Astrocyte (in vitro differentiated cells and primary cell): ENCODE measurements around the gene EML5. TPM values are rescaled to one million over a fixed set of nuclear protein-coding genes. Genes with fewer than 3 reads are reported as not detected.

Experiments used
- DNase-seq: peaks from one replicate; pipeline ENCODE4 v3.0.0-alpha.2; 2010; ENCODE audit warnings: low read depth
- FAIRE-seq: peaks from 2 replicates; lab custom pipeline; 2011; peaks lifted over from hg19 to GRCh38; lab: Jason Lieb, UNC
- H2AFZ ChIP-seq: 2 replicates; pipeline ENCODE4 v1.6.0; 2012; ENCODE audit warnings: low read depth, low read length, inconsistent platforms
- H3K27ac ChIP-seq: 2 replicates; pipeline ENCODE4 v1.5.1; 2011; ENCODE audit warnings: low read depth, low read length, inconsistent platforms
- H3K27me3 ChIP-seq: 2 replicates; pipeline ENCODE4 v1.6.0; 2011; ENCODE audit warnings: low read length, inconsistent platforms; ENCODE audit not compliant: insufficient read depth
- H3K36me3 ChIP-seq: 2 replicates; pipeline ENCODE4 v1.5.1; 2011; ENCODE audit warnings: low read length, inconsistent platforms; ENCODE audit not compliant: insufficient read depth
- H3K4me1 ChIP-seq: 2 replicates; pipeline ENCODE4 v1.5.1; 2011; ENCODE audit warnings: low read length, inconsistent platforms; ENCODE audit not compliant: insufficient read depth
- H3K4me2 ChIP-seq: 2 replicates; pipeline ENCODE4 v1.6.0; 2012; ENCODE audit warnings: low read length, inconsistent platforms
- H3K4me3 ChIP-seq: 2 replicates; pipeline ENCODE4 v1.5.1; 2011; ENCODE audit warnings: low read depth, mild to moderate bottlenecking, low read length, inconsistent platforms; ENCODE audit not compliant: insufficient read depth
- H3K79me2 ChIP-seq: 2 replicates; pipeline ENCODE4 v1.6.0; 2012; ENCODE audit warnings: mild to moderate bottlenecking, low read length, inconsistent platforms; ENCODE audit not compliant: insufficient read depth
- H3K9ac ChIP-seq: 2 replicates; pipeline ENCODE4 v1.6.0; 2012; ENCODE audit warnings: mild to moderate bottlenecking, low read length, inconsistent platforms
- H3K9me3 ChIP-seq: 2 replicates; pipeline ENCODE4 v1.5.1; 2012; ENCODE audit warnings: low read depth, mild to moderate bottlenecking, low read length, inconsistent platforms; ENCODE audit not compliant: insufficient read depth
- H4K20me1 ChIP-seq: 2 replicates; pipeline ENCODE4 v1.6.0; 2012; ENCODE audit warnings: low read length, inconsistent platforms; ENCODE audit not compliant: insufficient read depth
- H3K27ac Mint-ChIP-seq: one replicate; pipeline ENCODE4 v1.8.0; 2021; ENCODE audit warnings: mild to moderate bottlenecking, mixed read lengths; ENCODE audit not compliant: unreplicated experiment
- H3K27me3 Mint-ChIP-seq: one replicate; pipeline ENCODE4 v1.8.0; 2021; ENCODE audit warnings: low read depth, mixed read lengths; ENCODE audit not compliant: unreplicated experiment
- H3K36me3 Mint-ChIP-seq: one replicate; pipeline ENCODE4 v1.8.0; 2021; ENCODE audit warnings: low read depth, mixed read lengths; ENCODE audit not compliant: unreplicated experiment
- H3K4me1 Mint-ChIP-seq: one replicate; pipeline ENCODE4 v1.8.0; 2021; ENCODE audit warnings: low read depth, mixed read lengths; ENCODE audit not compliant: unreplicated experiment
- H3K4me3 Mint-ChIP-seq: one replicate; pipeline ENCODE4 v1.8.0; 2021; ENCODE audit warnings: mild to moderate bottlenecking, moderate library complexity, mixed read lengths; ENCODE audit not compliant: unreplicated experiment
- H3K9me3 Mint-ChIP-seq: one replicate; pipeline ENCODE4 v1.8.0; 2021; ENCODE audit warnings: mild to moderate bottlenecking, mixed read lengths; ENCODE audit not compliant: unreplicated experiment
- CTCF ChIP-seq: IDR thresholded peaks from 2 replicates; pipeline ENCODE4 v1.5.1; 2011; ENCODE audit warnings: low read depth, mild to moderate bottlenecking, inconsistent platforms, low read length, moderate library complexity; ENCODE audit not compliant: insufficient read depth
- EZH2 ChIP-seq: IDR thresholded peaks from 2 replicates; pipeline ENCODE4 v1.6.1; 2012; ENCODE audit warnings: mild to moderate bottlenecking, low read length, inconsistent platforms; ENCODE audit not compliant: insufficient read depth
- total RNA-seq: library from RNA; stranded (reverse); gene quantifications from 2 replicates; pipeline ENCODE4 v1.2.1, GENCODE V29; 2021

EML5 gene
- total RNA-seq, 1 donor from 2014 or later = 0.05 TPM

- peaks cover 23% of the 10 kb centered on the region for H3K4me1 ChIP-seq
- no peak overlapping the region for H3K4me3 ChIP-seq
- no peak overlapping the region for H2AFZ ChIP-seq
- TF ChIP-seq EZH2 = no peak
- no peak for TF ChIP-seq CTCF
- Mint-ChIP-seq H3K9me3 (no peaks in the 10 kb centered on the region), H3K4me1 (peaks cover 22% of the 10 kb centered on the region), H3K36me3 (no peaks in the 10 kb centered on the region), H3K27me3 (no peaks in the 10 kb centered on the region), H3K27ac (no peak overlapping the region), H3K4me3 (no peak overlapping the region)
- DNase-seq (no peak), FAIRE-seq (no peak)
- no peak overlapping the region for H3K9ac ChIP-seq
- H3K79me2 ChIP-seq = peaks cover 53% of the 10 kb centered on the region
- H3K27ac ChIP-seq = no peak overlapping the region
- no peaks in the 10 kb centered on the region for H3K27me3 ChIP-seq
- H3K4me2 ChIP-seq = no peak overlapping the region
- no peaks in the 10 kb centered on the region for H3K36me3 ChIP-seq
- H4K20me1 ChIP-seq = no peaks in the 10 kb centered on the region
- H3K9me3 ChIP-seq = no peaks in the 10 kb centered on the region
Measured at GRCh38 chr14:88829685-88830302, 37.0 kb upstream of the EML5 start.

- no peak overlapping the region for H3K27ac Mint-ChIP-seq
- H3K36me3 ChIP-seq = no peaks in the 10 kb centered on the region
- no peak overlapping the region for H3K27ac ChIP-seq
- no peaks in the 10 kb centered on the region for H3K9me3 ChIP-seq
- H3K9ac ChIP-seq = no peak overlapping the region
- H3K4me2 ChIP-seq = no peak overlapping the region
- no peaks in the 10 kb centered on the region for H3K36me3 Mint-ChIP-seq
- TF ChIP-seq CTCF (no peak), EZH2 (no peak)
- no peak overlapping the region for H3K4me3 ChIP-seq
- H3K4me1 ChIP-seq = peaks cover 17% of the 10 kb centered on the region
- no peaks in the 10 kb centered on the region for H3K9me3 Mint-ChIP-seq
- FAIRE-seq (no peak), DNase-seq (no peak)
- H3K27me3 Mint-ChIP-seq = no peaks in the 10 kb centered on the region
- no peak overlapping the region for H3K4me3 Mint-ChIP-seq
- H3K4me1 Mint-ChIP-seq = peaks cover 19% of the 10 kb centered on the region
- H3K27me3 ChIP-seq = no peaks in the 10 kb centered on the region
- no peaks in the 10 kb centered on the region for H4K20me1 ChIP-seq
- peaks cover 53% of the 10 kb centered on the region for H3K79me2 ChIP-seq
- H2AFZ ChIP-seq = no peak overlapping the region
Measured at GRCh38 chr14:88829188-88829587, 36.4 kb upstream of the EML5 start.

GRCh38 chr14:88825503-88825902 lies 32.8 kb upstream of the EML5 start:
- TF ChIP-seq EZH2 (no peak), CTCF (no peak)
- Mint-ChIP-seq H3K36me3 (no peaks in the 10 kb centered on the region), H3K9me3 (no peaks in the 10 kb centered on the region), H3K4me1 (peaks cover 8% of the 10 kb centered on the region), H3K27ac (peak overlapping the region; percentile 86), H3K4me3 (peak overlapping the region; percentile 89), H3K27me3 (no peaks in the 10 kb centered on the region)
- H3K4me3 ChIP-seq = peak overlapping the region; percentile 75
- no peaks in the 10 kb centered on the region for H3K9me3 ChIP-seq
- peak overlapping the region; percentile 91 for H3K27ac ChIP-seq
- no peak for FAIRE-seq
- H3K79me2 ChIP-seq = peaks cover 24% of the 10 kb centered on the region
- no peaks in the 10 kb centered on the region for H3K36me3 ChIP-seq
- peak overlapping the region; percentile 88 for H3K9ac ChIP-seq
- peaks cover 7% of the 10 kb centered on the region for H3K4me1 ChIP-seq
- H2AFZ ChIP-seq = peak overlapping the region; percentile 97
- H4K20me1 ChIP-seq = no peaks in the 10 kb centered on the region
- DNase-seq = peak; percentile 15
- H3K4me2 ChIP-seq = peak overlapping the region; percentile 95
- no peaks in the 10 kb centered on the region for H3K27me3 ChIP-seq
